HG03520 (cell line): Measurements from ENCODE around the gene MAJIN.

Source experiments
- ATAC-seq: cut with Tn5 transposase; IDR thresholded peaks from one replicate; pipeline ENCODE4 v1.9.1; 2021; ENCODE audit warnings: mild to moderate bottlenecking, moderate library complexity; ENCODE audit not compliant: unreplicated experiment

The MAJIN gene

GRCh38 chr11:64914123-64914522 lies 57.8 kb downstream of the MAJIN start:
- no peak for ATAC-seq

- ATAC-seq = no peak
These were observed 58.7 kb downstream of the MAJIN start for GRCh38 chr11:64913171-64913727.

GRCh38 chr11:64911689-64912088 lies 60.2 kb downstream of the MAJIN start:
- ATAC-seq = no peak

GRCh38 chr11:64911142-64911541 lies 60.8 kb downstream of the MAJIN start:
- no peak for ATAC-seq

- no peak for ATAC-seq
These were observed 61.3 kb downstream of the MAJIN start for GRCh38 chr11:64910451-64911093.

- ATAC-seq = no peak
These were observed 62.1 kb downstream of the MAJIN start for GRCh38 chr11:64909653-64910343.

- no peak for ATAC-seq
These were observed 63.1 kb downstream of the MAJIN start for GRCh38 chr11:64908766-64909165.

GRCh38 chr11:64906314-64906635 lies 65.6 kb downstream of the MAJIN start:
- no peak for ATAC-seq

GRCh38 chr11:64905516-64906313 lies 66.2 kb downstream of the MAJIN start:
- no peak for ATAC-seq

GRCh38 chr11:64903291-64903833 lies 68.5 kb downstream of the MAJIN start:
- ATAC-seq = no peak

- ATAC-seq = no peak
These were observed 69.6 kb downstream of the MAJIN start for GRCh38 chr11:64902102-64902900.

- no peak for ATAC-seq
These were observed 71.1 kb downstream of the MAJIN start for GRCh38 chr11:64900774-64901173.

- ATAC-seq = no peak
These were observed 71.6 kb downstream of the MAJIN start for GRCh38 chr11:64900263-64900678.

GRCh38 chr11:64898541-64898940 lies 73.4 kb downstream of the MAJIN start:
- ATAC-seq = no peak

GRCh38 chr11:64898076-64898445 lies 73.8 kb downstream of the MAJIN start:
- ATAC-seq = no peak

- no peak for ATAC-seq
These were observed 74.4 kb downstream of the MAJIN start for GRCh38 chr11:64897381-64898075.

- no peak for ATAC-seq
These were observed 75.4 kb downstream of the MAJIN start for GRCh38 chr11:64896448-64897022.

GRCh38 chr11:64894812-64895452 lies 77.0 kb downstream of the MAJIN start:
- ATAC-seq = no peak
